Measurements from ENCODE around the gene MAP3K10.

Gene MAP3K10

DNA sequence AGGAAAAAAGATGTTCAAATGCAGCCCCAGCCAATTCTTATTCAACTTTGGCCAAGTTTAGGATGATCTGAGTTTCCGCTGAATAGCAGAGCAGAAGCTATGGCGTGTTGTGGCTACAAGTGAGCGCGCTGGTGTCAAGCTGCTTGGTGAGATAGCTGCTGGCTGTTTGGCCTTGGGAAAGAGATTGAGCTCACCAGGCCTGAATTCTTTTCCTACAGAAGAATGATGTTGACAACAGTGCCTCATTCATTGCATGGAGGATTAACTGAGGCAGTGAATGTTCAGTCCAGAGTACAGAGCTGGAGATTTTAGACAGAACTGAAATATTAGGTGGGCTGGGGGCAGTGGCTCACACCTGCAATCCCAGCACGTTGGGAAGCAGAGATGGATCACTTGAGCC is 31.5 kb upstream of the MAP3K10 start:
- no peak overlapping the region for H3K27ac ChIP-seq (ENCODE audit: low read length)
- no peaks in the 10 kb centered on the region for H3K27me3 ChIP-seq (replicated peaks; ENCODE audit: insufficient read depth, low read length)
- H3K4me1 ChIP-seq (ENCODE audit: low read length): peaks cover 20% of the 10 kb centered on the region
- no peak for DNase-seq
- H3F3A ChIP-seq (ENCODE audit: insufficient read depth, low read length): peaks cover 8% of the 10 kb centered on the region
- no peaks in the 10 kb centered on the region for H3K9me2 ChIP-seq (replicated peaks; ENCODE audit: insufficient read depth, low read length)
- H3K4me2 ChIP-seq (ENCODE audit: low read depth, low read length): no peak overlapping the region
- no peak overlapping the region for H2AFZ ChIP-seq (ENCODE audit: low read length)
- H3K4me3 ChIP-seq (ENCODE audit: low read length): no peak overlapping the region
- no peaks in the 10 kb centered on the region for H3K36me3 ChIP-seq (replicated peaks; ENCODE audit: insufficient read depth, low read length)
- H3K9ac ChIP-seq (ENCODE audit: low read length): no peak overlapping the region
- no peaks in the 10 kb centered on the region for H3K9me3 ChIP-seq (replicated peaks; ENCODE audit: insufficient read depth, low read length)
- no peaks in the 10 kb centered on the region for H3K79me2 ChIP-seq (ENCODE audit: low read length)
- TF ChIP-seq, protein P1, sequence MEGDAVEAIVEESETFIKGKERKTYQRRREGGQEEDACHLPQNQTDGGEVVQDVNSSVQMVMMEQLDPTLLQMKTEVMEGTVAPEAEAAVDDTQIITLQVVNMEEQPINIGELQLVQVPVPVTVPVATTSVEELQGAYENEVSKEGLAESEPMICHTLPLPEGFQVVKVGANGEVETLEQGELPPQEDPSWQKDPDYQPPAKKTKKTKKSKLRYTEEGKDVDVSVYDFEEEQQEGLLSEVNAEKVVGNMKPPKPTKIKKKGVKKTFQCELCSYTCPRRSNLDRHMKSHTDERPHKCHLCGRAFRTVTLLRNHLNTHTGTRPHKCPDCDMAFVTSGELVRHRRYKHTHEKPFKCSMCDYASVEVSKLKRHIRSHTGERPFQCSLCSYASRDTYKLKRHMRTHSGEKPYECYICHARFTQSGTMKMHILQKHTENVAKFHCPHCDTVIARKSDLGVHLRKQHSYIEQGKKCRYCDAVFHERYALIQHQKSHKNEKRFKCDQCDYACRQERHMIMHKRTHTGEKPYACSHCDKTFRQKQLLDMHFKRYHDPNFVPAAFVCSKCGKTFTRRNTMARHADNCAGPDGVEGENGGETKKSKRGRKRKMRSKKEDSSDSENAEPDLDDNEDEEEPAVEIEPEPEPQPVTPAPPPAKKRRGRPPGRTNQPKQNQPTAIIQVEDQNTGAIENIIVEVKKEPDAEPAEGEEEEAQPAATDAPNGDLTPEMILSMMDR (IDR thresholded peaks at IDR 0.05; ENCODE audit: low read length): no peak
- TF ChIP-seq EZH2phosphoT487 (IDR thresholded peaks at IDR 0.05; ENCODE audit: low read length) (no peak), EZH2 (optimal IDR thresholded peaks at IDR 0.05; ENCODE audit: low read depth, low read length) (no peak)
- no peaks in the 10 kb centered on the region for H4K20me1 ChIP-seq (ENCODE audit: insufficient read depth, low read length)

DNA sequence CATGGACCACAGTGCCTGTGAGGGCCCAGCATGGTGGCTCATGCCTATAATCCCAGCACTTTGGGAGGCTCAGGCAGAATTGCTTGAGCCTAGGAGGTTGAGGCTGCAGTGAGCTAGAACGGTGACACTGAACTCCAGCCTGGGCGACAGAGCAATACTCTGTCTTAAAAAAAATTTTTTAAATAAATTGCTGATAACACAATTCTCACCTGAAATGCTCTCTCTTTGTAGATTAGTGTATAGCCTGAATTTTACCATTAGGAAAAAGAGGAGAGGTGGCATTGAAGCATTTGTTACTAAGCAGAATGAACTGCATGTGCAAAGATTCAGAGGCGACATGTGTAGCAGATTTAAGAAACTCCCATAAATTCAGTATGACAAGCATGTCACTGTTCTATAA is 29.1 kb upstream of the MAP3K10 start:
- H3K4me1 ChIP-seq (ENCODE audit: low read length): peaks cover 18% of the 10 kb centered on the region
- DNase-seq: no peak
- H3K4me3 ChIP-seq (ENCODE audit: low read length): no peak overlapping the region
- H2AFZ ChIP-seq (ENCODE audit: low read length): no peak overlapping the region
- no peaks in the 10 kb centered on the region for H3K9me3 ChIP-seq (replicated peaks; ENCODE audit: insufficient read depth, low read length)
- H3K36me3 ChIP-seq (replicated peaks; ENCODE audit: insufficient read depth, low read length): no peaks in the 10 kb centered on the region
- no peaks in the 10 kb centered on the region for H3K79me2 ChIP-seq (ENCODE audit: low read length)
- H3K27me3 ChIP-seq (replicated peaks; ENCODE audit: insufficient read depth, low read length): no peaks in the 10 kb centered on the region
- no peak overlapping the region for H3K27ac ChIP-seq (ENCODE audit: low read length)
- no peaks in the 10 kb centered on the region for H4K20me1 ChIP-seq (ENCODE audit: insufficient read depth, low read length)
- TF ChIP-seq EZH2phosphoT487 (IDR thresholded peaks at IDR 0.05; ENCODE audit: low read length) (no peak), EZH2 (optimal IDR thresholded peaks at IDR 0.05; ENCODE audit: low read depth, low read length) (no peak)
- TF ChIP-seq, protein P1 (IDR thresholded peaks at IDR 0.05; ENCODE audit: low read length): no peak
- no peak overlapping the region for H3K4me2 ChIP-seq (ENCODE audit: low read depth, low read length)
- peaks cover 8% of the 10 kb centered on the region for H3F3A ChIP-seq (ENCODE audit: insufficient read depth, low read length)
- H3K9ac ChIP-seq (ENCODE audit: low read length): no peak overlapping the region
- H3K9me2 ChIP-seq (replicated peaks; ENCODE audit: insufficient read depth, low read length): no peaks in the 10 kb centered on the region

DNA sequence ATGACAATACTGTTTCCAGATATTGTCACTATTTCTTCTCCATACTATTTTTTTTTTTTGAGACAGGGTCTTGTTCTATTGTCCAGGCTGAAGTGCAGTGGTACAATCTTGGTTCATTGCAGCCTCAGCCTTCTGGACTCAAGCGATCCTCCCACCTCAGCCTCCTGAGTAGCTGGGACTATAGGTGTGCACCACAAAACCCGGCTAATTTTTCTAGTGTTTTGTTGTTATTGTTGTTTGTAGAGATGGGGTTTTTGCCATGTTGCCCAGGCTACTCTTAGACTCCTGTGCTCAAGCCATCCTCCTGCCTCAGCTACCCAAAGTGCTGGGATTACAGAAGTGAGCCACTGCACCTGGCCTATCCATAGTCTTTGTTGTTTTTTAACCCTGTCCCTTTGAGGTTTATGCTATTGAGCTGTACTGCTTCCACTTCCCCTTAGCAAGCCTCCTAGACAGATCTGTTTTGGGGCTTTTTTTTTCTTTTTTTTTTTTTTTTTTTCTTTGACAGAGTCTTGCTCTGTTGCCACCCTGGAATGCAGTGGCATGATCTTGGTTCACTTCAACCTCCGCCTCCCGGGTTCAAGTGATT is 27.6 kb upstream of the MAP3K10 start:
- peak overlapping the region; percentile 50; the same call in 1 of the 2 replicates for H3K27ac ChIP-seq (ENCODE audit: low read length)

More for the DNA sequence above, 27.6 kb upstream of the MAP3K10 start:
- Histone ChIP-seq H3K79me2 (ENCODE audit: low read length) (no peaks in the 10 kb centered on the region), H3K4me3 (ENCODE audit: low read length) (no peak overlapping the region), H3F3A (ENCODE audit: insufficient read depth, low read length) (peaks cover 8% of the 10 kb centered on the region), H3K9me2 (replicated peaks; ENCODE audit: insufficient read depth, low read length) (no peaks in the 10 kb centered on the region), H3K4me1 (ENCODE audit: low read length) (peaks cover 18% of the 10 kb centered on the region), H3K27me3 (replicated peaks; ENCODE audit: insufficient read depth, low read length) (no peaks in the 10 kb centered on the region), H3K4me2 (ENCODE audit: low read depth, low read length) (no peak overlapping the region), H3K36me3 (replicated peaks; ENCODE audit: insufficient read depth, low read length) (no peaks in the 10 kb centered on the region), H4K20me1 (ENCODE audit: insufficient read depth, low read length) (no peaks in the 10 kb centered on the region), H3K9ac (ENCODE audit: low read length) (no peak overlapping the region), H2AFZ (ENCODE audit: low read length) (0 out of 2 replicates have a peak overlapping the region, but pooled peaks have one; percentile 11), H3K9me3 (replicated peaks; ENCODE audit: insufficient read depth, low read length) (no peaks in the 10 kb centered on the region)
- peak; percentile 40 for DNase-seq
- no peak for TF ChIP-seq EZH2phosphoT487 (IDR thresholded peaks at IDR 0.05; ENCODE audit: low read length)
- TF ChIP-seq EZH2 (optimal IDR thresholded peaks at IDR 0.05; ENCODE audit: low read depth, low read length): no peak
- TF ChIP-seq, protein P1 (IDR thresholded peaks at IDR 0.05; ENCODE audit: low read length): no peak

Data from MM.1S (cell line).